Subcutaneous adipose tissue (tissue), 4 donors: ENCODE measurements around the gene DSTYK. TPM values are rescaled to one million over a fixed set of nuclear protein-coding genes. Genes with fewer than 3 reads are reported as not detected.

Source experiments
- CTCF ChIP-seq: fragments of 450-650 bp; IDR thresholded peaks from one replicate; pipeline ENCODE4 v1.5.1; 2016; ENCODE audit warnings: low read depth, mild to moderate bottlenecking, control low read depth, antibody characterized with exemption, moderate library complexity
- total RNA-seq, 4 donors: library from RNA; depleted of rRNA; stranded (reverse); fragments of >200 nt; gene quantifications; one replicate each; pipeline ENCODE4 v1.1.0, GENCODE V29; 2016

Gene DSTYK, protein sequence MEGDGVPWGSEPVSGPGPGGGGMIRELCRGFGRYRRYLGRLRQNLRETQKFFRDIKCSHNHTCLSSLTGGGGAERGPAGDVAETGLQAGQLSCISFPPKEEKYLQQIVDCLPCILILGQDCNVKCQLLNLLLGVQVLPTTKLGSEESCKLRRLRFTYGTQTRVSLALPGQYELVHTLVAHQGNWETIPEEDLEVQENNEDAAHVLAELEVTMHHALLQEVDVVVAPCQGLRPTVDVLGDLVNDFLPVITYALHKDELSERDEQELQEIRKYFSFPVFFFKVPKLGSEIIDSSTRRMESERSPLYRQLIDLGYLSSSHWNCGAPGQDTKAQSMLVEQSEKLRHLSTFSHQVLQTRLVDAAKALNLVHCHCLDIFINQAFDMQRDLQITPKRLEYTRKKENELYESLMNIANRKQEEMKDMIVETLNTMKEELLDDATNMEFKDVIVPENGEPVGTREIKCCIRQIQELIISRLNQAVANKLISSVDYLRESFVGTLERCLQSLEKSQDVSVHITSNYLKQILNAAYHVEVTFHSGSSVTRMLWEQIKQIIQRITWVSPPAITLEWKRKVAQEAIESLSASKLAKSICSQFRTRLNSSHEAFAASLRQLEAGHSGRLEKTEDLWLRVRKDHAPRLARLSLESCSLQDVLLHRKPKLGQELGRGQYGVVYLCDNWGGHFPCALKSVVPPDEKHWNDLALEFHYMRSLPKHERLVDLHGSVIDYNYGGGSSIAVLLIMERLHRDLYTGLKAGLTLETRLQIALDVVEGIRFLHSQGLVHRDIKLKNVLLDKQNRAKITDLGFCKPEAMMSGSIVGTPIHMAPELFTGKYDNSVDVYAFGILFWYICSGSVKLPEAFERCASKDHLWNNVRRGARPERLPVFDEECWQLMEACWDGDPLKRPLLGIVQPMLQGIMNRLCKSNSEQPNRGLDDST
- 10 to 100 TPM in 3 of 4 donors, 1 to 10 TPM in 1; 7.2 to 12.3 (median 11.0) TPM for total RNA-seq

DNA sequence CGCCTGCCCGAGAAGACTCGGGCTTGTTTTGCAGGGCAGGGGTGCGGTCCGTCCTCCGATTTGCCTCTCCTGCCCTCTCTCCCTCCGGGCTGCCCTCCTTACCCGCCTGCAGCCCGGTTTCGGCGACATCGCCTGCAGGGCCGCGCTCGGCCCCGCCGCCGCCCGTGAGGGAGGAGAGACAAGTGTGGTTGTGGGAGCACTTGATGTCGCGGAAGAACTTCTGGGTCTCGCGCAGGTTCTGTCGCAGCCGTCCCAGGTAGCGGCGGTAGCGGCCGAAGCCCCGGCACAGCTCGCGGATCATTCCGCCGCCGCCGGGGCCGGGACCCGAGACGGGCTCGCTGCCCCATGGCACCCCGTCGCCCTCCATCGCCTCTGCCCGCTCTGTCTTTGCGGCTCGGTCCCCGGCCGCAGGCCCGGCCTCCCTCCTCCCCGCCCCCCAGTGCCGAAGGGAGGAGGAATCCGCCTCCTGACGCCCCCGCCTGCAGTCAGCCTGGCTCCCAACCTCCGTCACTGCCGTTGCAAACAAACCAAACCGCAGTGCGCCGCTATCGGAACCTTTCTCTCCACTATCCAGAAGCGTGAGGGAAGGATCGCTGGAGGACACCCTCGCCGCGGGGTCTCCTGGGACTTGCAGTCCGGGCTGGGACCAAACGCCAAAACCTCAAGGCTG lies at the start of gene DSTYK:
Gene DSTYK, minus strand, starts transcription at position 534 of the 670 bp plus-strand sequence. Its CDS starts 167 bp downstream, at position 367.
- no peak for TF ChIP-seq CTCF

DNA sequence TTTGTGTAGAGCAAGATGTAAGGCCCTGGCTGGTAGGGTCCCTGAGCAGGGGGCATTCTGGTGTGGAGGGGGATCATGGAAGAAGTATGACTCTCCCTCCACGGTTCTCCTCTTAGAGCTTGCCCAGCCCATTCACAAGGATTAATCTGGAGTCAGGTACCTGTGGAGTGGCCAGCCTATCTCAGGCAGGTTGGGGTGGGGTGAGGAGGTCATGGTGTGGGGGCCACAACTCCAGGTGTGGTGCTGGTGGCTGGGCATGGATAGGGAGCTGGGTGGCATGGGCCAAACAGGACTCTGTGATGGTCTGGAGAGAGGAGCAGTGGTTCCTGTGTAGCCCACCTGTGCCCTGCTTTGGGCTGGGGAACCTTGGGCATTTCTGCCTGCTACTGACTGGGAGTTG lies 48.5 kb upstream of the DSTYK start:
- no peak for TF ChIP-seq CTCF

- no peak for TF ChIP-seq CTCF
These were observed 47.9 kb upstream of the DSTYK start for GRCh38 chr1:205259324-205259832.

DNA sequence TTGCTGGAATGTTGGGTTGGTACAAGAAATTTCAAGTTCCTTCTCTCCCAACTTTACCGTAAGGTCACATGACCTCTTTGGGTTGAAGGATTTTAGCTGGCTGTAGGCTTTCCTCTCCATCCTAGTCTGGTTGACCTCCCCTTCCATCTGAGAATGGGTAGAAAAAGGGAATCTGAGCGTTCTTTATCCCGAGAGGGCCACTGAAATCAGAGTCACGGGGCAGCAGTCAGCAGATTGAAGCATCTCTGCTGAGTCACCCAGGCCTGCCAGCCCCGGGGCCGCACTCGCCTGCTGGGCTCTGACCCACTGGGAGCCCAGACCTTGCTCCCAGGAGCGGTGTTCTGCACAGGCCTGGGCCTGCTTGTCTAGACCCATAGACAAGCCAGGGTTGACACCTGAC lies 47.2 kb upstream of the DSTYK start:
- TF ChIP-seq CTCF, result no peak

DNA sequence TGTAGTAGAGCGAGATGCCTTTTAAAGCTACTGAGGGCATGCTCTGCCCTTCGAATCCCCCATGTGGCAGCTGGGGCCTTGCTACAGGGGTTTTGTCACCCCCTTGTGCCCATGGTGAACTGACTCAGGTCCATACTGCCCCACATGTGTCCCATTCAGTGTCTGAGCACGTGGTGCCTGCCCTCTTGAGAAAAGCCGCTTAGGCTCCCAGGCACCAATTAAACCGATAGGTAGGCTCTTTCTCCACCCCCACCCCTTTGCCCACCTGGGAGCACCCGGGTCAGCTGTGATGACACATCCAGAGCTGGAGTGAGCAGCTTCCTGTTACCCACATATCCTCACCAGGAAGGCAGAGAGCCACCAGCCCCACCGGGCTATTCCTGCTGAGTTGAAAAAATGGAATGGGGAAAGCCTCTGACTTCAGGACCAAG lies 46.8 kb upstream of the DSTYK start:
- TF ChIP-seq CTCF, result no peak

GRCh38 chr1:205257735-205258134 lies 46.2 kb upstream of the DSTYK start:
- no peak for TF ChIP-seq CTCF
